ENCODE results near the gene COASY.
"Not testable (repeated sequence)": the region's sequence is repeated elsewhere in the genome, so short reads cannot be mapped to it uniquely, and the experiment has no call there.

The COASY gene

GRCh38 chr17:42553161-42553818 is 8.7 kb upstream of the COASY start:
- DNase-seq = no peak

GRCh38 chr17:42553866-42554249 is 8.1 kb upstream of the COASY start:
- no peak for DNase-seq

- peak; percentile 74 for DNase-seq
Measured at GRCh38 chr17:42554250-42555121, 7.5 kb upstream of the COASY start.

GRCh38 chr17:42555122-42555622 is 6.8 kb upstream of the COASY start:
- DNase-seq = no peak

- DNase-seq = not testable (repeated sequence)
Measured at GRCh38 chr17:42555961-42556617, 5.9 kb upstream of the COASY start.

GRCh38 chr17:42559075-42559474 is 2.9 kb upstream of the COASY start:
- no peak for DNase-seq

DNA sequence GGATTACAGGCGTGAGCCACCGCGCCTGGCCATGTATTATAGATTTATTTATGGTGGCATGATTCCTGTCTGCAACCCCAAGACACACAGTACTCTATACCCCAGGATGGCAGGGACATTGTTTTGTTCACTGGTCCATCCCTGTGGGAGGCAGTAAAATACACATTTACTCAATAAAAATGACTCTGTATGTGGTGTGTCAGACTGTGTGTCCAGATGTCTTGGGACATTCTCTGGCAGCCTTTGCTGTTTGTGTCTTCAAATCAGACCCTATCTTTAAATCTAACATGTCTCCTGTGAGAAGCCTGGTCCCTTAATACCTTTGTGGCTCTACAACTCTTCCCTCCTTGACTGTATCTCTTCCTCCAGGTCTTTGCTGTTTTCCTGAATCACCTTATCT is 1.7 kb upstream of the COASY start:
- DNase-seq = no peak

- DNase-seq = no peak
Measured at GRCh38 chr17:42562388-42563142, 617 bp downstream of the COASY start.

DNA sequence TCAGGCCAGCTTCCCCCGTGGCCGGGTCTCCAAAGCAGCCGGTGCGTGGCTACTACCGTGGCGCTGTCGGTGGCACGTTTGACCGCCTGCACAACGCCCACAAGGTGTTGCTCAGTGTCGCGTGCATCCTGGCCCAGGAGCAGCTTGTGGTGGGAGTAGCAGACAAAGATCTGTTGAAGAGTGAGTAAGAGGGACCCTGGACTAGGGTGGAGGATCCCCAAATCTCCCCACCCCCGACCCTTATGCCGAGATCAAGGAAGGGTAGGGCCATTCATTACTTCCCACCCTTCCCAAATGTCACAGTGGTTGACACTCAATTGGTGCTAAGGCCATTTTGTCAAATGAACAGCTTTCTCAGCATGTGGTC is 1.2 kb downstream of the COASY start:
- no peak for DNase-seq

DNA sequence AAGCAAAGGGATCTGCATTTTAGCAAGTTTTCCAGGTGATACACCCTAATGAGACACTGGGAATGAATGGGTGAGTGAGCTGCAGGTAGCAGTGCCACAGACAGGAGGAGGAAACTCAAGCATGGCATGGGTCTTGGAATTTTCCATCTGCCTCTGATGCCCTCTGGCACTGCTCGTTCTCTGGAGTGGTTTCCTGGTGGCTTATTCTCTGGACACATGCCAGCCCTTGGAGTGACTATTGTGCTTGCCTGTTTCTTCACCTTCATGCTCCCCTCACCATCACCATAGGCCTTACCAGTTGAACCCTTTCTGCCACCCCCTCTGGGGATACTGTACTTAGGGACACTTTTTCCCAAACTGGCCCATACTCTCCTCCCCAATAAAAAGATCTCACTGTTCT is 1.6 kb downstream of the COASY start:
- DNase-seq = no peak

DNA sequence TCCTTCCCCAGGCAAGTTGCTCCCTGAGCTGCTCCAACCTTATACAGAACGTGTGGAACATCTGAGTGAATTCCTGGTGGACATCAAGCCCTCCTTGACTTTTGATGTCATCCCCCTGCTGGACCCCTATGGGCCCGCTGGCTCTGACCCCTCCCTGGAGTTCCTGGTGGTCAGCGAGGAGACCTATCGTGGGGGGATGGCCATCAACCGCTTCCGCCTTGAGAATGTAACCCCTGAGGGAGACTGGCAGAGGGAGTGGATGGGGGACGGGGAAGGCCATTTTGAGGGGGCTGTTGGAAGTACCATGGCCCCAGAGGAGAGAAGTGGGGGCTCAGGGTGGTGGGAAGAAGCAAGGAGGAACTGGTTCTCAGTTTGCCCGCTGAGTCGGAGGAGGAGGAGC is 2.0 kb downstream of the COASY start:
- no peak for DNase-seq

- DNase-seq = no peak
Measured at GRCh38 chr17:42564815-42565522, 3.0 kb downstream of the COASY start.

- no peak for DNase-seq
Measured at GRCh38 chr17:42565523-42566214, 3.7 kb downstream of the COASY start.

GRCh38 chr17:42566215-42566882 is 4.4 kb downstream of the COASY start:
- DNase-seq = no peak

- DNase-seq = peak; percentile 96
Measured at GRCh38 chr17:42566883-42567573, 5.1 kb downstream of the COASY start, which contains the start of gene MLX. TSS of gene MLX (plus strand) at chr17:42567100. CDS start at chr17:42567125, 25 bp downstream.

GRCh38 chr17:42568341-42569111 is 6.6 kb downstream of the COASY start:
- DNase-seq = no peak

GRCh38 chr17:42571435-42572225 is 9.7 kb downstream of the COASY start:
- no peak for DNase-seq

GRCh38 chr17:42573095-42573494 is 11.1 kb downstream of the COASY start:
- no peak for DNase-seq

- DNase-seq = no peak
Measured at GRCh38 chr17:42574463-42574862, 12.5 kb downstream of the COASY start.
